OCI-LY1 (cell line): ENCODE data around the gene LIPC.

Source experiments
- H2AFZ ChIP-seq: fragments of 200-600 bp; sonication (generic), shearing (Covaris generic); 2 replicates; pipeline ENCODE4 v1.6.0; 2014; ENCODE audit warnings: antibody characterized with exemption, mild to moderate bottlenecking, low read length
- H3F3A ChIP-seq: fragments of 200-600 bp; sonication (generic), shearing (Covaris generic); 2 replicates; pipeline ENCODE4 v1.6.0; 2014; ENCODE audit warnings: mild to moderate bottlenecking, antibody characterized with exemption, low read length, moderate library complexity; ENCODE audit not compliant: insufficient read depth
- H3K27ac ChIP-seq: fragments of 200-600 bp; sonication (generic); 2 replicates; pipeline ENCODE4 v1.5.1; 2014; ENCODE audit warnings: low read length, mixed run types, mild to moderate bottlenecking, low read depth; ENCODE audit not compliant: poor library complexity, severe bottlenecking
- H3K27me3 ChIP-seq: fragments of 200-600 bp; sonication (generic); 2 replicates; pipeline ENCODE4 v1.6.0; 2014; ENCODE audit warnings: antibody characterized with exemption, mild to moderate bottlenecking, low read length, moderate library complexity; ENCODE audit not compliant: insufficient read depth
- H3K36me3 ChIP-seq: fragments of 200-600 bp; sonication (generic); 2 replicates; pipeline ENCODE4 v1.6.1; 2014; ENCODE audit warnings: mild to moderate bottlenecking, antibody characterized with exemption, low read length, moderate library complexity, mixed read lengths; ENCODE audit not compliant: insufficient read depth
- H3K4me1 ChIP-seq: fragments of 200-600 bp; sonication (generic); 2 replicates; pipeline ENCODE4 v1.5.1; 2014; ENCODE audit warnings: mild to moderate bottlenecking, low read length, moderate library complexity; ENCODE audit not compliant: insufficient read depth, severe bottlenecking
- H3K4me2 ChIP-seq: fragments of 200-600 bp; sonication (generic), shearing (Covaris generic); 2 replicates; pipeline ENCODE4 v1.6.1; 2014; ENCODE audit warnings: low read length
- H3K4me3 ChIP-seq: fragments of 200-600 bp; sonication (generic); 2 replicates; pipeline ENCODE4 v1.5.1; 2014; ENCODE audit warnings: low read length, low read depth, mild to moderate bottlenecking, mixed read lengths; ENCODE audit not compliant: poor library complexity, severe bottlenecking
- H3K79me2 ChIP-seq: fragments of 200-600 bp; shearing (Covaris generic); 2 replicates; pipeline ENCODE4 v1.6.1; 2016; ENCODE audit warnings: mixed run types, low read length, mixed read lengths; ENCODE audit not compliant: insufficient read depth
- H3K9ac ChIP-seq: fragments of 200-600 bp; sonication (generic), shearing (Covaris generic); 2 replicates; pipeline ENCODE4 v1.6.1; 2014; ENCODE audit warnings: mild to moderate bottlenecking, low read length, mixed read lengths
- H3K9me2 ChIP-seq: fragments of 200-600 bp; sonication (generic), shearing (Covaris generic); 2 replicates; pipeline ENCODE4 v1.6.1; 2014; ENCODE audit warnings: low read depth, mild to moderate bottlenecking, low read length, mixed read lengths
- H3K9me3 ChIP-seq: fragments of 200-600 bp; shearing (Covaris generic); 2 replicates; pipeline ENCODE4 v1.6.1; 2014; ENCODE audit warnings: low read length, mixed read lengths
- H4K20me1 ChIP-seq: fragments of 200-600 bp; sonication (generic), shearing (Covaris generic); 2 replicates; pipeline ENCODE4 v1.6.0; 2016; ENCODE audit warnings: mild to moderate bottlenecking, low read length; ENCODE audit not compliant: insufficient read depth
- CTCF ChIP-seq: fragments of 200-600 bp; sonication (generic), shearing (Covaris generic); IDR thresholded peaks from 2 replicates; pipeline ENCODE4 v1.5.1; 2017; ENCODE audit warnings: mild to moderate bottlenecking, antibody characterized with exemption, low read length, moderate library complexity, mixed read lengths
- EZH2 ChIP-seq: fragments of 200-600 bp; sonication (generic), shearing (Covaris generic); IDR thresholded peaks from 2 replicates; pipeline ENCODE4 v1.8.0; 2017; ENCODE audit warnings: borderline replicate concordance, mixed run types, mild to moderate bottlenecking, antibody characterized with exemption, low read length, moderate library complexity, mixed read lengths

The LIPC gene

GRCh38 chr15:58401991-58402649 lies 29.7 kb upstream of the LIPC start:
- H4K20me1 ChIP-seq = no peaks in the 10 kb centered on the region
- no peak overlapping the region for H2AFZ ChIP-seq
- H3K4me1 ChIP-seq = peaks cover 11% of the 10 kb centered on the region
- no peak overlapping the region for H3K27ac ChIP-seq
- H3K9ac ChIP-seq = no peak overlapping the region
- H3K36me3 ChIP-seq = no peaks in the 10 kb centered on the region; the same call in 1 of the 2 replicates
- no peaks in the 10 kb centered on the region for H3F3A ChIP-seq
- TF ChIP-seq EZH2 (no peak), CTCF (no peak)
- H3K79me2 ChIP-seq = no peaks in the 10 kb centered on the region
- H3K9me3 ChIP-seq = no peaks in the 10 kb centered on the region
- H3K9me2 ChIP-seq = no peaks in the 10 kb centered on the region
- H3K4me2 ChIP-seq = no peak overlapping the region
- H3K27me3 ChIP-seq = no peaks in the 10 kb centered on the region
- no peak overlapping the region for H3K4me3 ChIP-seq

- no peaks in the 10 kb centered on the region for H4K20me1 ChIP-seq
- H2AFZ ChIP-seq = no peak overlapping the region
- no peak overlapping the region for H3K4me3 ChIP-seq
- H3K4me2 ChIP-seq = no peak overlapping the region
- TF ChIP-seq EZH2 (no peak), CTCF (no peak)
- H3K79me2 ChIP-seq = no peaks in the 10 kb centered on the region
- H3K4me1 ChIP-seq = peaks cover 21% of the 10 kb centered on the region
- H3F3A ChIP-seq = no peaks in the 10 kb centered on the region
- H3K9me3 ChIP-seq = no peaks in the 10 kb centered on the region
- H3K9me2 ChIP-seq = no peaks in the 10 kb centered on the region
- no peaks in the 10 kb centered on the region; the same call in 1 of the 2 replicates for H3K36me3 ChIP-seq
- H3K27ac ChIP-seq = no peak overlapping the region
- no peak overlapping the region for H3K9ac ChIP-seq
- no peaks in the 10 kb centered on the region for H3K27me3 ChIP-seq
These were observed 28.2 kb upstream of the LIPC start for GRCh38 chr15:58403581-58403980.

GRCh38 chr15:58404020-58404419 lies 27.8 kb upstream of the LIPC start:
- no peaks in the 10 kb centered on the region for H3K79me2 ChIP-seq
- TF ChIP-seq EZH2 (no peak), CTCF (no peak)
- H3K9me2 ChIP-seq = no peaks in the 10 kb centered on the region
- H3K4me3 ChIP-seq = no peak overlapping the region
- no peak overlapping the region for H3K27ac ChIP-seq
- no peaks in the 10 kb centered on the region for H4K20me1 ChIP-seq
- no peaks in the 10 kb centered on the region for H3K9me3 ChIP-seq
- H3F3A ChIP-seq = no peaks in the 10 kb centered on the region
- H3K9ac ChIP-seq = no peak overlapping the region
- no peaks in the 10 kb centered on the region; the same call in 1 of the 2 replicates for H3K36me3 ChIP-seq
- no peaks in the 10 kb centered on the region for H3K27me3 ChIP-seq
- no peak overlapping the region for H3K4me2 ChIP-seq
- peaks cover 19% of the 10 kb centered on the region for H3K4me1 ChIP-seq
- H2AFZ ChIP-seq = no peak overlapping the region
